Small intestine (tissue), 7 donors: Measurements from ENCODE around the gene FYB1. TPM values are rescaled to one million over a fixed set of nuclear protein-coding genes. Genes with fewer than 3 reads are reported as not detected.

Experiments
- DNase-seq, 2 donors: peaks; one replicate each; pipeline versions ENCODE4 v3.0.0 to v3.0.0-alpha.2; 2013
- FAIRE-seq: peaks from 2 replicates; lab custom pipeline; 2012; peaks lifted over from hg19 to GRCh38; lab: Jason Lieb, UNC
- H3K27ac ChIP-seq, 3 donors: one replicate each; pipeline ENCODE4 v1.5.1; 2013; ENCODE audit warnings: low read length in 2 of 3, mild to moderate bottlenecking in 2 of 3, control low read depth in 1 of 3, inconsistent platforms in 1 of 3, low read depth in 1 of 3, moderate library complexity in 1 of 3
- H3K27me3 ChIP-seq, 3 donors: one replicate each; pipeline ENCODE4 v1.6.1; 2013; ENCODE audit warnings: low read length in 3 of 3, inconsistent platforms in 1 of 3; ENCODE audit not compliant: control insufficient read depth in 3 of 3, insufficient read depth in 3 of 3
- H3K36me3 ChIP-seq, 3 donors: one replicate each; pipeline ENCODE4 v1.6.1; 2013; ENCODE audit warnings: low read length in 3 of 3, inconsistent platforms in 1 of 3, low read depth in 1 of 3, mild to moderate bottlenecking in 1 of 3, moderate library complexity in 1 of 3; ENCODE audit not compliant: control insufficient read depth in 3 of 3, insufficient read depth in 2 of 3
- H3K4me1 ChIP-seq, 3 donors: one replicate each; pipeline ENCODE4 v1.6.1; 2013; ENCODE audit warnings: low read length in 2 of 3, inconsistent platforms in 1 of 3, low read depth in 1 of 3, mild to moderate bottlenecking in 1 of 3, moderate library complexity in 1 of 3; ENCODE audit not compliant: control insufficient read depth in 3 of 3, insufficient read depth in 2 of 3
- H3K4me3 ChIP-seq, 3 donors: one replicate each; pipeline ENCODE4 v1.5.1; 2013; ENCODE audit warnings: low read length in 3 of 3, control low read depth in 1 of 3, inconsistent platforms in 1 of 3, low read depth in 1 of 3, mild to moderate bottlenecking in 1 of 3, moderate library complexity in 1 of 3
- H3K9me3 ChIP-seq, 2 donors: one replicate each; pipeline ENCODE4 v1.6.1; 2013; ENCODE audit warnings: low read depth in 1 of 2, low read length in 1 of 2; ENCODE audit not compliant: control insufficient read depth in 2 of 2, insufficient read depth in 1 of 2
- WGBS, 3 donors: extraction: QIAGEN DNeasy Blood & Tissue Kit; methylation state at CpG; one replicate each; pipeline ENCODE4 v1.1.7; 2013; 5-methylcytosine and 5-hydroxymethylcytosine counted together
- polyA plus RNA-seq, 4 donors: library from polyadenylated mRNA; stranded (reverse) in 3 of 4; unstranded in 1 of 4; fragments of 200-250 nt in 3 of 4; fragments of 120-200 nt in 1 of 4; gene quantifications; one replicate each; pipeline versions ENCODE4 v1.2.1 to v1.2.3, GENCODE V29; 2013
- donor health status: healthy with polysubstance abuse.
- donor health status: control.
- donor health status: control.
- donor health status: Bipolar disorder and iron deficiency.
- donor health status: healthy.

The FYB1 gene
- polyA plus RNA-seq, 4 donors, result 3.5 to 12.4 (median 4.9) TPM

DNA sequence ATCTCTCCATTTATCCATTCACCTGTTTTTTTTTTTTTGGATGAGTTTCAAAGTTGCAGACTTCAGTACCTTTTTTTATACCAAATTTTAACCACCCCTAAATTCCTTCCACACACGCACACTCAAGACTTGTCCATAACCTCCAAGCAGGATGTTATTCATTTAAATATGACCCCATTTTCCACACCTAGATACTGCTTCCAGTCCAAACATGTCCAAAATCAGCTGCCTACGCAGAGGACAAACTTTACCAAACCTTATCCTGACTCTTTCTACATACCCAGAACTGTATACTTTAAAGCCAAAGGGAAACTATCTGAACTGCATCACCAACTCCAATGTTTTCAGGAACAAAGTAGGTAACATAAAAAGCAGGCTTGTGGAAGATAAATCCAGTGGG, 36.0 kb upstream of the FYB1 start:
- H3K36me3 ChIP-seq, result no peaks in the 10 kb centered on the region
- peaks cover 0 to 5% (median 4%) of the 10 kb centered on the region in 3 donors for H3K4me1 ChIP-seq
- no peak for FAIRE-seq
- no peaks in the 10 kb centered on the region for H3K27me3 ChIP-seq
- H3K27ac ChIP-seq, result no peak overlapping the region
- DNase-seq, result no peak
- no peaks in the 10 kb centered on the region for H3K9me3 ChIP-seq
- no peak overlapping the region for H3K4me3 ChIP-seq
- 87 to 97% (median 92%) methylated on average over 2 of the region's 2 CpGs for WGBS, 3 donors

GRCh38 chr5:39254671-39255070, 35.3 kb upstream of the FYB1 start:
- Histone ChIP-seq H3K4me1 (peaks cover 0 to 5% (median 4%) of the 10 kb centered on the region in 3 donors), H3K27ac (no peak overlapping the region), H3K4me3 (no peak overlapping the region), H3K9me3 (no peaks in the 10 kb centered on the region), H3K36me3 (no peaks in the 10 kb centered on the region), H3K27me3 (no peaks in the 10 kb centered on the region)
- DNase-seq (no peak), FAIRE-seq (no peak)

DNA sequence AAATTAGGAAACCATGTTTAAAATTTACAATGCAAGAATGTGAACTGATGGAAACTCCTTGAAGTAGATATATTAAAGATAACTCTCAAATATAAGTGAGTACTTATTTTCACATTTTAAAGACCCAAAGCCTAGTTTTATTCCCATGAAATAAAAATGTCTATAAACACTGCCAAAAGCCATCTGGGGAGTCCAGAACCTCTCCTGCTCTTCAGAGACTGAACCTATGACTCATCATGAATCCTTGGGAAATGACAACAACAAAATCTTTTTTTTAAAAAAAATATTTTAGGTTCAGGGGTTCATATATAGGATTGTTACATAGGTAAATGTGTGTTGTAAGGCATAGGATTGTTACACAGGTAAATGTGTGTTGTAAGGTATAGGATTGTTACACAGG, 33.8 kb upstream of the FYB1 start:
- no peaks in the 10 kb centered on the region for H3K9me3 ChIP-seq
- no peak for FAIRE-seq
- H3K4me1 ChIP-seq, result peaks cover 0 to 5% (median 4%) of the 10 kb centered on the region in 3 donors
- no peak overlapping the region for H3K4me3 ChIP-seq
- no peak for DNase-seq
- H3K27me3 ChIP-seq, result no peaks in the 10 kb centered on the region
- H3K36me3 ChIP-seq, result no peaks in the 10 kb centered on the region
- H3K27ac ChIP-seq, result no peak overlapping the region

DNA sequence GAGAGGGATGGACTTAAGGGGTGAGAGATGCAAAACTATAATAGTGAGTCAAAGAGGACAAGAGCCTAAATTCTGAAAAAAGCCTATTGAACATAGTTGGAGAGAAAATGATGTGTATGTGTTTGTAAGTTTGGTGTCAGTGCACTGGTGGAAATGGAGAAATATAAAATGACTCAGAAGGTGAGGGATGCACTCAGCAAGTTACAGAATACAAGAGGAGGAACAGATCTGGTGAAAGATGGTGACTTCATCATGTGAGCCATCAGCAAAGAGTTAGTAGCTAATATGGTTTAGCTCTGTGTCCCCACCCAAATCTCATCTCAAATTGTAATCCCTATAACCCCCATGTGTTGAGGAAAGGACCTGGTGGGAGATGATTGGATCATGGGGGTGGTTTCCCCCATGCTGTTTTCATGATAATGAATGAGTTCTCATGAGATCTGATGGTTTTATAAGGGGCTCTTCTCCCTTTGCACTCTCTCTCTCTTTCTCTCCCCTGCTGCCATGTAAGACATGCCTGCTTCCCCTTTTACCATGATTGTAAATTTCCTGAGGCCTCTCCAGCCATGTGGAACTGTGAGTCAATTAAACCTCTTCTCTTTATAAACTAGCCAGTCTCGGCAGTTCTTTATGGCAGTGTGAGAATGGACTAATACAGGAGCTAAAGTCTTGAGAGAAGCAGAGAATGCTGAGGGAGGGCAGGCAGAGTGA, 30.4 kb upstream of the FYB1 start:
- Histone ChIP-seq H3K36me3 (no peaks in the 10 kb centered on the region), H3K4me3 (no peak overlapping the region), H3K27me3 (no peaks in the 10 kb centered on the region), H3K27ac (no peak overlapping the region), H3K9me3 (no peaks in the 10 kb centered on the region), H3K4me1 (no peaks in the 10 kb centered on the region)
- WGBS, 3 donors, result 75 to 96% (median 94%) methylated on average over 1 of the region's 1 CpG
- no peak for FAIRE-seq
- no peak for DNase-seq

DNA sequence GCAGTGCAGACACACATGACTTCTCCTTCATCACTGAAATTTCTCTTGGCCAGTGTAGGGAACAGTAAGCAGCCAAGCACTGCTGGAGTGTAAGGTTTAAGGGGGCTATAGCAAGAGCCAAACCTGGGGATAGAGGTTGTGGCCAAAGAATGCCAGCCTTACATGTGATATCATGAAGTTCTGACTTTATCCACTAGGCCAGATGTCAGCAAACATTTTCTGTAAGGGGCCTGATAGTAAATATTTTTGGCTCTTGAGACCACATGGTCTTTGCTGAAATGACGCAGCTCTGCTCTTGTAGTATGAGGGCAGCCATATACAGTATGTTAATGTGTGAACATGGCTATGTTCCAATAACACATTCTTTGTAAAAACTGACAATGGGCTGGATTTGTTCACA, 29.7 kb upstream of the FYB1 start:
- Histone ChIP-seq H3K27ac (no peak overlapping the region), H3K27me3 (no peaks in the 10 kb centered on the region), H3K9me3 (no peaks in the 10 kb centered on the region), H3K36me3 (no peaks in the 10 kb centered on the region), H3K4me3 (no peak overlapping the region), H3K4me1 (no peaks in the 10 kb centered on the region)
- FAIRE-seq (no peak), DNase-seq (no peak)
- WGBS, 3 donors, result 85 to 88% (median 88%) methylated on average over 1 of the region's 1 CpG

GRCh38 chr5:39240750-39241149, 21.4 kb upstream of the FYB1 start:
- no peak overlapping the region for H3K4me3 ChIP-seq
- no peak overlapping the region for H3K27ac ChIP-seq
- H3K27me3 ChIP-seq, result no peaks in the 10 kb centered on the region
- FAIRE-seq, result no peak
- DNase-seq, result no peak
- peaks cover 0 to 4% of the 10 kb centered on the region in 2 donors for H3K9me3 ChIP-seq
- H3K4me1 ChIP-seq, result no peaks in the 10 kb centered on the region
- no peaks in the 10 kb centered on the region for H3K36me3 ChIP-seq
- WGBS, 3 donors, result 84 to 91% (median 90%) methylated on average over 1 of the region's 1 CpG

GRCh38 chr5:39238366-39239105, 19.2 kb upstream of the FYB1 start:
- Histone ChIP-seq H3K36me3 (no peaks in the 10 kb centered on the region), H3K4me1 (no peaks in the 10 kb centered on the region), H3K9me3 (peaks cover 0 to 4% of the 10 kb centered on the region in 2 donors), H3K4me3 (no peak overlapping the region), H3K27me3 (no peaks in the 10 kb centered on the region), H3K27ac (no peak overlapping the region)
- 36 to 48% (median 42%) methylated on average over 3 of the region's 3 CpGs for WGBS, 3 donors
- DNase-seq, result no peak
- no peak for FAIRE-seq

GRCh38 chr5:39236718-39237117, 17.4 kb upstream of the FYB1 start:
- Histone ChIP-seq H3K36me3 (no peaks in the 10 kb centered on the region), H3K27ac (no peak overlapping the region), H3K9me3 (peaks cover 0 to 4% of the 10 kb centered on the region in 2 donors), H3K27me3 (no peaks in the 10 kb centered on the region), H3K4me3 (no peak overlapping the region), H3K4me1 (no peaks in the 10 kb centered on the region)
- FAIRE-seq (no peak), DNase-seq (no peak)
- 84 to 89% (median 86%) methylated on average over 1 of the region's 1 CpG for WGBS, 3 donors
